ENCODE results near the gene ARHGAP31. TPM values are rescaled to one million over a fixed set of nuclear protein-coding genes. Genes with fewer than 3 reads are reported as not detected.

The ARHGAP31 gene
- total and polyA plus RNA-seq, 10 of the 15 experiments (the other 5 are each of a cell fraction or from before 2014, with no cell fraction given): 0.97 to 29.8 (median 10.3) TPM

GRCh38 chr3:119322835-119323722, 28.9 kb downstream of the ARHGAP31 start (continued):
- TF ChIP-seq BCLAF1 (IDR thresholded peaks at IDR 0.05): no peak
- peak; percentile 89 for TF ChIP-seq MEF2B (IDR thresholded peaks at IDR 0.05; ENCODE audit: partially characterized antibody, poor library complexity, severe bottlenecking)
- peak; percentile 34; the same call in 1 of the 2 replicates for TF ChIP-seq JUNB (IDR thresholded peaks at IDR 0.05)
- TF ChIP-seq, protein P1, sequence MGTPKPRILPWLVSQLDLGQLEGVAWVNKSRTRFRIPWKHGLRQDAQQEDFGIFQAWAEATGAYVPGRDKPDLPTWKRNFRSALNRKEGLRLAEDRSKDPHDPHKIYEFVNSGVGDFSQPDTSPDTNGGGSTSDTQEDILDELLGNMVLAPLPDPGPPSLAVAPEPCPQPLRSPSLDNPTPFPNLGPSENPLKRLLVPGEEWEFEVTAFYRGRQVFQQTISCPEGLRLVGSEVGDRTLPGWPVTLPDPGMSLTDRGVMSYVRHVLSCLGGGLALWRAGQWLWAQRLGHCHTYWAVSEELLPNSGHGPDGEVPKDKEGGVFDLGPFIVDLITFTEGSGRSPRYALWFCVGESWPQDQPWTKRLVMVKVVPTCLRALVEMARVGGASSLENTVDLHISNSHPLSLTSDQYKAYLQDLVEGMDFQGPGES (IDR thresholded peaks at IDR 0.05): no peak
- no peak for TF ChIP-seq CHD4 (IDR thresholded peaks at IDR 0.05)
- TF ChIP-seq, protein P2, sequence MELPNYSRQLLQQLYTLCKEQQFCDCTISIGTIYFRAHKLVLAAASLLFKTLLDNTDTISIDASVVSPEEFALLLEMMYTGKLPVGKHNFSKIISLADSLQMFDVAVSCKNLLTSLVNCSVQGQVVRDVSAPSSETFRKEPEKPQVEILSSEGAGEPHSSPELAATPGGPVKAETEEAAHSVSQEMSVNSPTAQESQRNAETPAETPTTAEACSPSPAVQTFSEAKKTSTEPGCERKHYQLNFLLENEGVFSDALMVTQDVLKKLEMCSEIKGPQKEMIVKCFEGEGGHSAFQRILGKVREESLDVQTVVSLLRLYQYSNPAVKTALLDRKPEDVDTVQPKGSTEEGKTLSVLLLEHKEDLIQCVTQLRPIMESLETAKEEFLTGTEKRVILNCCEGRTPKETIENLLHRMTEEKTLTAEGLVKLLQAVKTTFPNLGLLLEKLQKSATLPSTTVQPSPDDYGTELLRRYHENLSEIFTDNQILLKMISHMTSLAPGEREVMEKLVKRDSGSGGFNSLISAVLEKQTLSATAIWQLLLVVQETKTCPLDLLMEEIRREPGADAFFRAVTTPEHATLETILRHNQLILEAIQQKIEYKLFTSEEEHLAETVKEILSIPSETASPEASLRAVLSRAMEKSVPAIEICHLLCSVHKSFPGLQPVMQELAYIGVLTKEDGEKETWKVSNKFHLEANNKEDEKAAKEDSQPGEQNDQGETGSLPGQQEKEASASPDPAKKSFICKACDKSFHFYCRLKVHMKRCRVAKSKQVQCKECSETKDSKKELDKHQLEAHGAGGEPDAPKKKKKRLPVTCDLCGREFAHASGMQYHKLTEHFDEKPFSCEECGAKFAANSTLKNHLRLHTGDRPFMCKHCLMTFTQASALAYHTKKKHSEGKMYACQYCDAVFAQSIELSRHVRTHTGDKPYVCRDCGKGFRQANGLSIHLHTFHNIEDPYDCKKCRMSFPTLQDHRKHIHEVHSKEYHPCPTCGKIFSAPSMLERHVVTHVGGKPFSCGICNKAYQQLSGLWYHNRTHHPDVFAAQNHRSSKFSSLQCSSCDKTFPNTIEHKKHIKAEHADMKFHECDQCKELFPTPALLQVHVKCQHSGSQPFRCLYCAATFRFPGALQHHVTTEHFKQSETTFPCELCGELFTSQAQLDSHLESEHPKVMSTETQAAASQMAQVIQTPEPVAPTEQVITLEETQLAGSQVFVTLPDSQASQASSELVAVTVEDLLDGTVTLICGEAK (IDR thresholded peaks at IDR 0.05; ENCODE audit: borderline replicate concordance): no peak; the same call in 1 of the 2 replicates
- TF ChIP-seq HDAC6 (IDR thresholded peaks at IDR 0.05; ENCODE audit: unreplicated experiment): no peak
- TF ChIP-seq, protein P3, sequence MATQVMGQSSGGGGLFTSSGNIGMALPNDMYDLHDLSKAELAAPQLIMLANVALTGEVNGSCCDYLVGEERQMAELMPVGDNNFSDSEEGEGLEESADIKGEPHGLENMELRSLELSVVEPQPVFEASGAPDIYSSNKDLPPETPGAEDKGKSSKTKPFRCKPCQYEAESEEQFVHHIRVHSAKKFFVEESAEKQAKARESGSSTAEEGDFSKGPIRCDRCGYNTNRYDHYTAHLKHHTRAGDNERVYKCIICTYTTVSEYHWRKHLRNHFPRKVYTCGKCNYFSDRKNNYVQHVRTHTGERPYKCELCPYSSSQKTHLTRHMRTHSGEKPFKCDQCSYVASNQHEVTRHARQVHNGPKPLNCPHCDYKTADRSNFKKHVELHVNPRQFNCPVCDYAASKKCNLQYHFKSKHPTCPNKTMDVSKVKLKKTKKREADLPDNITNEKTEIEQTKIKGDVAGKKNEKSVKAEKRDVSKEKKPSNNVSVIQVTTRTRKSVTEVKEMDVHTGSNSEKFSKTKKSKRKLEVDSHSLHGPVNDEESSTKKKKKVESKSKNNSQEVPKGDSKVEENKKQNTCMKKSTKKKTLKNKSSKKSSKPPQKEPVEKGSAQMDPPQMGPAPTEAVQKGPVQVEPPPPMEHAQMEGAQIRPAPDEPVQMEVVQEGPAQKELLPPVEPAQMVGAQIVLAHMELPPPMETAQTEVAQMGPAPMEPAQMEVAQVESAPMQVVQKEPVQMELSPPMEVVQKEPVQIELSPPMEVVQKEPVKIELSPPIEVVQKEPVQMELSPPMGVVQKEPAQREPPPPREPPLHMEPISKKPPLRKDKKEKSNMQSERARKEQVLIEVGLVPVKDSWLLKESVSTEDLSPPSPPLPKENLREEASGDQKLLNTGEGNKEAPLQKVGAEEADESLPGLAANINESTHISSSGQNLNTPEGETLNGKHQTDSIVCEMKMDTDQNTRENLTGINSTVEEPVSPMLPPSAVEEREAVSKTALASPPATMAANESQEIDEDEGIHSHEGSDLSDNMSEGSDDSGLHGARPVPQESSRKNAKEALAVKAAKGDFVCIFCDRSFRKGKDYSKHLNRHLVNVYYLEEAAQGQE (IDR thresholded peaks at IDR 0.05; ENCODE audit: low read depth, low read length): no peak
- TF ChIP-seq JUND (IDR thresholded peaks at IDR 0.05; ENCODE audit: low read depth, low read length): peak; percentile 80
- TF ChIP-seq CEBPZ (IDR thresholded peaks at IDR 0.05; ENCODE audit: low read depth, low read length): no peak
- no peak for TF ChIP-seq ESRRA (IDR thresholded peaks at IDR 0.05; ENCODE audit: low read length)
- TF ChIP-seq IKZF1 (conservative IDR thresholded peaks at IDR 0.05): peak; percentile 100
- TF ChIP-seq BACH1 (IDR thresholded peaks at IDR 0.05; ENCODE audit: borderline replicate concordance): peak; percentile 97
